NCI-H526 (cell line): Measurements from ENCODE around the gene TMA16.
"Not testable (repeated sequence)": the region's sequence is repeated elsewhere in the genome, so short reads cannot be mapped to it uniquely, and the experiment has no call there.

ENCODE experiments used
- DNase-seq, 2 experiments: peaks; one replicate each; lab custom pipeline; 2025; lab: John Stamatoyannopoulos, UW

TMA16 gene

DNA sequence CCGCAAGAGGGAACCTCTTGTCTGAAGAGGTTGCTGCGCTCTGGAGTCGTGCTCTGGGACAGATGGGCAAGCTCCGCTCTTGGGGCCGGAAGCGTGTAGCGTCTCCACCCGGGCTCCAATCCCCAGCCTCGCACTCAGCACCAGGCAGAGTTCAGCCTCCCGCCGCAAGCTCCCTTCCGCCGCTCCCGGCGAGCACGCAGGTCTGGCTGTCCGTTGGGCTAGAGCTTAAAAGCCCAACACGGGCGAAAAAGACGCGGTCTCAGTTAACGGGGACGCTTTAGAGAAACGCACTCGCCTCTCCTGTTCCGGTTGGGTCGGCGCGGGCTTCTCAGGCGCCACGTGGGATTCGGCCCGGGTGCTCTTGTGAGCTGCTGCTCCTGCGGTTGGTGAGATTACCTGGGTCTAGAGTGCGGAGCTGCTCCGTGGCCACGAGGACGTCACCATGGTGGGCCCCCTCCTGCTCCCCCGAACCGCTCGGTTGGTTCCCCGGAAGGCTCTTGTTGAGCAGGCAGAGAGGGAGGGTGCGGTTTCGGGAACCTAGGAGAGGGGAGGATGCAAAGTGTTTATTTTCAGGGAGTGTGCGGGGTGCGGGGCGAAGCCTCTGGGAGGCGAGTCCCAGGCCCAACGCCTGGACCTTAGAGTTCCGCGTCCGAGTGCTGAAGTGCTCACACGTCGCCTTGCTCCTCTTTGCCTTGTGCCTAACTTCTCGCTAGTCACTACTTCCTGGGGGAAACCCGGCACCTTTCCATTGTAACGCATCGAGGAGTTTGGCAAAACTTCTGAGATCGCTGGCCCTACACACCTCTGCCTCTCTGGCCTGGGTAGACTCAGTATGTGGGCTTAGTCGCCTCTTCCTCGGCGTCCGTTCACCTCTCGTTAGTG lies at the start of gene TMA16:
TSS of gene TMA16 (plus strand) at position 331 of the 882 bp plus-strand sequence. CDS start at position 443, 112 bp downstream.
- peak; percentile 92 to 96 for DNase-seq

DNA sequence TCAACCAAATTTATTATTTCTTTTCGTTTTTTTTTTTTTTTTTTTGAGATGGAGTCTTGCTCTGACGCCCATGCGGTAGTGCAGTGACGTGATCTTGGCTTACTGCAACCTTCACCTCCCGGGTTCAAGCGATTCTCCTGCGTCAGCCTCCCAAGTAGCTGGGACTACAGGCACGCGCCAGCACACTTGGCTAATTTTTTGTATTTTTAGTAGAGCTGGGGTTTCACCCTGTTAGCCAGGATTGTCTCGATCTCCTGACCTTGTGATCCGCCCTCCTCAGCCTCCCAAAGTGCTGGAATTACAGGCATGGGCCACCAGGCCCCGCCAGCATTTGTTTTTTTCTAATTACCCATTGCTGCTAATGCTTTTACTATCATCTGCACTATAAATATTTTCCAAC lies 47.5 kb upstream of the TMA16 start:
- not testable (repeated sequence) for DNase-seq

DNA sequence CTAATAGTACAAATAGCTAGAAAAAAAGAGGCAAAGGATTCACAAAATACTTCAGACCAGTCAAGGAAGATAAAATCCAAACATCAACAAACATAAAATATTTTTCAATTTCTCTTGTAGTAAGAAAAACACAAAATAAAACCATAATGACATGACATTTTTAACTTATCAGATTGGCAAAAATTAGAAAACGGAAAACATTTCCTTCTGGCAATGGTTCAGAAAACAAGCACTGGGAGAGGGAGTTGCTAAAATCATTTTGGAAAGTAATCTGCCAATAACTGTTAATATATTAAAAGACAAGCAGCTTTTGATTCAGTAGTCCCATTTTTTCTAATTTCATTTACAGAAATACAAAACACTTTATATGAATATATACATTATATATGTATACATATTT lies 47.0 kb upstream of the TMA16 start:
- DNase-seq = no peak

DNA sequence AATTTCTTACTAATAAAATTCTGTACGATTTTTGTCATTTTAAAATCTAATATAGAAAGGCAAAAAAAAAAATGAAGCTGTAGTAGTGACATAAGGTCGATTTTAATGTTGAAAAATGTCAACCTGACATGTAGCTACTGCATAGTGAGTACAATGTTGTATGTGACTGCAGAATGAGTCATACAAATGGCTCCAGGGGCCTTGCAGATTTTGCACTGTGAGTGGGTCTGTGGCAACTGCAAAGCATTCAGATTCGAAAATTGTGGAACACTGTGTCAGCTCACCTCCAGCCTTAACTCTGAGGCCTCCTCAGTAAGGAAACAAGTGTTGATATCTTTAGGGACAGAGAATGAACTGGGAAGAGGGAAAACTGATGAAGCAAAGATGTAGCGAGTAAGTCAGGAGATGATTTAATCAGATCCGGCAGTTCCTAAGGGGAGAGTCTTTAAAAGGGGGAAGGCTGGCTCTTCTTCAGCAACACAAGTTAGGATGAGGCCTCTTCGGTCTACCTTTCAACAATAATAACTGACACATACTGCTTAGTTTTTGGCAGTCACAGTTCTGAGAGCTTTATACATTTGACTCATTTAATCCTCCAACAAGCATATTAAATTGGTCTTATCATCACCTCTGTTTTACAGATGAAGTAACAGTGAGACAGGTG lies 45.8 kb upstream of the TMA16 start:
- no peak for DNase-seq

DNA sequence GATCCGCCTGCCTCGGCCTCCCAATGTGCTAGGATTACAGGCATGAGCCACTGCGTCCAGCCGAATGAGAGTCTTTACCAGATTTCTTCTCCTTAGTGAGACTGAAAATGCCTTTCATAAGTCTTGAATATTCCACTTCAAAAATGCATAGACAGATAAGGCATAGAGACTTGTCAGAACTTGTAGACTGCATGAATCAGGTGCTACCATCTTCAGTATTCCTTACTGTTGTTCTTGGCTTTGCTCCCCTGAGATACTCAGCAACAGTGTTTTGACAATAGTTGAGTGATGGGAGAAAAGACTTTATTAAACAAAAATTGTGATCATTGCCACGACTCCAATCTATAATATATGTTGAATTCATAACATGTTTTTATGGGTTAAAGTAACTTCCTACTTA lies 31.9 kb upstream of the TMA16 start:
- DNase-seq = no peak

DNA sequence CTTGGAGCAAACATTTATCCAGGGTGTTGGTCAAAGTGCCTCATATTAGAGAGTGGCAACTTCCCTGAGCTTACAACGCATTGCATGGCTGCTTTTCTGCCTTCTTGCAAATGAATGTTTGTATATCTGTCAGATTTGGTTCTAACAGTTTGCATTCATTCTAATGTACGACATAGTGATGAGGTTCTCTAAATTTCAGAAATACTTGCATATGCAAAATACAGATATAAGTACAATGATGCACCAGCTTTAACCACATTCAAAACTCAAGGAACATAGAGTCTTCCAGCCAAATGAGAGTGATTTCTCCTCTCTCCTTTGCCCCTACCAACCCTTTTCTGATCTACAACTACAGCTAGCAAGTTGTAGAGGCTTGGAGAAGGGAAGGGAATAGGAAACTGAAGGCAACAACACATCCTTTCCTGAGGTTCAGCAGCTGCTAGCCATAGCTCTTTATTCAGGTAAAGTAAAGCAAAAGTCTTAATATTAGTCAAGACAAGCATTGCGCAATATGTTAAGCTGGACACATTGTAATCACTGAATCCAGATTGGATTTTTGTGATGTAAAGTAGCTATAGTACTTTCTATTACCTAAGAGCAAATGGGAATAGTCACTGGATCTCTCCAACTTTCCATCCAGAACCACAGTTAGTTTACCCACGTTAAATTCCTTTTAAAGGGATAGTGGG lies 27.3 kb upstream of the TMA16 start:
- peak in 1 of 2 experiments; percentile 12 for DNase-seq

DNA sequence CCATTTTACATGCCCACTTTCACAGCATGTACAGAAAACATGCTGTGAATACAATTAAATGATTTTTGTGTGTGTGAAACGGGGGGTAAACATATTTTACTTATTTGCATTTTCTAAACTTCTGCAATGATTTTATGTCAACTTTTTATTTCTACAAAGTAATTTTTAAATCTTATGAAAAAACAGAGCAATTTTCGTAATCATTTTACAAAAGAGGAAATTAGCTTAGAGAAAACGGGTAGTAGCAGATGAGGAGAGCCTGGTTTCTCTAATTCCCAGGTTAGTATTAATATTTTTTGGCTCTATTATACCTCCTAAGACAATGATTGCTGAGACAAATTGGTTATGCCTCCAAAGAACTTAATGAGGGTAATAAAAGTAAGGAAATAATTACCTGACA lies 24.1 kb upstream of the TMA16 start:
- no peak for DNase-seq

DNA sequence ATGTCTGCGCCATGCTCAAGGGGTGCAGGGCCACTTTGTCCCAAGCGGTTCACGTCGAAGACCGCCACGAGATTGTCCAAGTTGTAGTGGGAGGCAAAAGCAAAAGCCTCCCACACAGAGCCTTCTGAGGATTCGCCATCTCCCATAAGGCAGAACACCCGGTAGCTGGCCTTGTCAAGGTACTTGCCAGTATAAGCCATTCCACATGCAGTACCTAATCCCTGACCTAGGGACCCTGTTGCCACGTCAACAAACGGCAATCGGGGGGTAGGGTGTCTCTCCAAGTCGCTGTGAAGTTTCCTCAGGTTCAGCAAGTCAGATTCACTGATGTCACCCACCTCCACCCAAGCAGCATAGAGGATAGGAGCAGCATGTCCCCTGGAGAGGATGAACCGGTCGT lies 21.4 kb upstream of the TMA16 start:
- DNase-seq = no peak

DNA sequence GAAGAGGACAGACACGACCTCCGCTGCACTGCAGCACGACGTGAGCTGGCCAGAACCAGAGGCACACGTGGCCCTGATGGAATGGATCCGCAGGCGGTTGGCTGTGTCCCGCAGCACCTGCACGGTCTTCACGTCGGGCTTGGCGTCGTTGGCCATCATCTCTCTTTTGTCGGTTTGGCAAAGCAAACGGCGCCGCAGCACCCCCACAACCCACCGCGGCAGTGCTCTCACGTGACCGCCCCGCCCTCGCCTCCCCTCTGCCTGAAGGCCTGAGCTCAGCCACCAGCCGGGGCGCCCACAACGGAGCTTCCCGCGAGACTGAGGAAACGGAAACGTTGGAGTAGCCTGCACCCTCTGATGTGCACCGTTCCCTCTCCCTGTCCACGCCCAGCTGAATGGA lies 20.9 kb upstream of the TMA16 start, which contains the start of gene TKTL2:
TSS of gene TKTL2 (minus strand) at position 179 of the 400 bp plus-strand sequence. CDS start at position 159, 20 bp downstream.
- no peak for DNase-seq

DNA sequence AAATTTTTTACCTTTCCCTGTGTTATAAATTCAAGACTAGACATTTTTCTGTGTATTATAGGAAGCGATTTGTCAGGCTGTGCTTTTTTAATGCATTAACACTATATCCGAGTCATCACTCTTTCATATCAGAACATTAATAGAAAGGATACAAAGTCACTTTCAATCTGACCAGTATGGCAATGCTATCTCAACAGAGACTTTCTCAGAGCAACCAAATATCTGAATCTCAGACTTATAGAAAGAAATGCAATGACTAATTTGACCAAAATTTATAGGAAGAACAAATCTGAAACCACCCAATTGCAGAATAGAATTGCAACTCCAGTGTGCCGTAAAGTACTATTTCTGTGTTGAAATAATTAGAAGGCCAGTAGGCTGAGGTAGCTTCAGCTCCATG lies 20.5 kb upstream of the TMA16 start:
- DNase-seq = no peak

DNA sequence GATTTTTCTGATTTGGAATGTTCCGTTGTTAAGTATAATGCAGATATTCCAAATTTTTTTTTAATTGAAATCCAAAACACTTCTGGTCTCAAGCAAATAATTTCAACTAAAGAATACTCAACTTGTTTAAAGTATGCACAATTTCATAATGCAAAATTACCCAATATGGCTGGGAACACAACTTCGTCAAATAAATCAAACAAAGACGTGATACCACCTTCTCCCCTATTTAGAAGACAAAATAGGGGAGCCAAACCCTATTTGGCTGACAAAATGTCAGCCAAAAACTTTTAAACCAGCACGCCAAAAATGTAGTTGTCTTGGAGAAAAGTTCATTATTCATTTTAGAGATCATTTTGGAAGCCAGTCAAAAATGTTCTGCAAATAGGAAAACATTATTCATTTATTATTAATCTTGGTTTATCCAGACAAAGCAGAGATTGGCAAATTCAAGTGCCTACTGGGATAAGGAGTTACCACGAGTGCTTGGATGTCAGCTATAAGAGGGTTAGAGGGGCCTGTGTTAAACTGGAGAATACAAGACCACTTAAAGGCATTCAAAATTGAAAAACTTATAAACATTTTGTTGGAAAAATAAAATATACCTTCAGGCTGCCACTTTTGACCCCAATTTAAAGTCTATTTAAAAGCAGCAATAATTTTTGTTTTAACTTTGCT lies 17.6 kb upstream of the TMA16 start:
- DNase-seq = no peak

DNA sequence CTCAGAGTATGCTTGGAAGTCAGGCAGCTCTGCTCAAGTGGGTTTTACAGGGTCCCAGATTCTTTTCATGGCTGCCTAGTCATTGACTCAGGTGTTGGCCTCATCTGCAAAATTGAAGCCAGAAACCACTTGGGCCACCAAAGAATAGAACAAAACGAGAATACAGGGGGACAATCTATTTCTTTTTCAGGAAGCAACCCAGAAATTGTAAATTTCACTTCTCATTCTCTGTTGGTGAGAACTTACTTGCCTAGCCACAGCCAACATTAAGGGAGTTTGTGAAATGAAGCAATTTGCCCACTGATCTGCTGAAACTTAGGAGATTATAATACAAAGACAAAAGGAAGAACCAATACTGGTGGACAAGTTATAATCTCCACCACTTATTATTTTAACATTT lies 12.3 kb upstream of the TMA16 start:
- DNase-seq = no peak

DNA sequence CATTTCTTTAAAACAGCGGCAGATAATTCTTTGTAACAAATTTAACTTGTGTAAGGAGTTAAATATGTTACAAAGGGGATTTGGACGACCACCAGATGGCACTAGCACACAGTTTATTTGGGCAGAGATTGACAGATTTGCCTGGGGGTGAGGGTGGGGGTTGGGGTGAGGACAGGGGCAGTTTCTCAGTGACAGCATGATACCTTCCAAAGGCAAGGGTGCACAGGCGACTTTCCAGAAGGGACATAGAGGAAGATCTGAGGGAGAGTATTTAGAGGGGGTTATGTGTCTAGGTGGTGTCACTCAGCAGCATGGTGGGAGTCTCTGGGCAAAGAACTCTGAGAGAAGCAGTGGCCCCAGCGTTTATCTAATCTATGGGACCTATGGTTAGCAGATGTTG lies 9.6 kb upstream of the TMA16 start:
- DNase-seq = peak in 1 of 2 experiments; percentile 43

DNA sequence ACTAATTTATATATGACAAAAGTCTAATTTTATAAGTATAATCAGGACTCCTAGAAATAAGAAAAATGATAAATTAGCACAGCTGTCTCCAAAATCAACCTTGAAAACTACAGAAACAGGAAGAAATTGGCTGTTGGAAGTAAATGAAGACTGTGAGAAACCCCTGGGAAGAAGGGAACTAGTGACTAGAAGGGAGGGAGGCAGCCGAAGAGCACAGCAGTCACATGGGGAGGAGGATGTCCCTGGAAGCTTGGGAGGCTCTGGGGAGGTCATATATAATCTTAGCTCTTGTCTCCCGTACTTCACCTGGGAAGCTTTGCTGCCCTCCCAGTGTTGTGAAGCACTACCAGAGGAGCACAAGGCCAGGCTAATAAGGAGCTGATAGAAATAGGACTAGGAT lies 8.9 kb upstream of the TMA16 start:
- DNase-seq = no peak

DNA sequence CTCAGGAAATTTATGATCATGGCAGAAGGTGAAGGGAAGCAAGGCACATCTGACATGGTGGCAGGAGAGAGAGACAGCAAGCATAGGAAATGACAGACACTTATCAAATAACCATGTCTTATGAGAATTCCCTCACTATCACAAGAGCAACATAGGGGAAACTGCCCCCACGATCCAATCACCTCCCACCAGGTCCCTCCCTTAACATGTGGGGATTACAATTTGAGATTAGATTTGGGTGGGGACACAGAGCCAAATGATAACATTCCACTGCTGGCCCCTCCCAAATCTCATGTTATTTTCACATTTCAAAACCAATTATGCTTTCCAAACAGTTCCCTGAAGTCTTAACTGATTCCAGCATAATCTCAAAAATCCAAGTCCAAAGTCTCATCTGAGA lies 8.2 kb upstream of the TMA16 start:
- no peak for DNase-seq

DNA sequence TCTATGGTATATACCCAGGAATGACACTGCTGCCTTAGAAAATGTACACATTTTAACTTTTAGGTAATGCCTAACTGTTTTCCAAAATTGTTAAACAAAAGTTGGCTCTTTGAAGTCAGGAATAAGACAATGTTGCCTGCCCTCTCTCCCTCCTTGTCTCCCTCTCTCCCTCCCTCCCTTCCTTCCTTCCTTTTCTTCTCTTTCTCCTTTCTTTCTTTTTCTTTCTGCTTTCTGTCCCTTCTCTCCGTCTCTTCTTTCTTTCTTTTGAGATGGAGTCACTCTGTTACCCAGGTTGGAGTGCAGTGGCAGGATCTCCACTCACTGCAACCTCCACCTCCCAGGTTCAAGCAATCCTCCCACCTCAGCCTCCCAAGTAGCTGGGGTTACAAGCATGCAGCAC lies 4.6 kb upstream of the TMA16 start:
- DNase-seq = no peak

DNA sequence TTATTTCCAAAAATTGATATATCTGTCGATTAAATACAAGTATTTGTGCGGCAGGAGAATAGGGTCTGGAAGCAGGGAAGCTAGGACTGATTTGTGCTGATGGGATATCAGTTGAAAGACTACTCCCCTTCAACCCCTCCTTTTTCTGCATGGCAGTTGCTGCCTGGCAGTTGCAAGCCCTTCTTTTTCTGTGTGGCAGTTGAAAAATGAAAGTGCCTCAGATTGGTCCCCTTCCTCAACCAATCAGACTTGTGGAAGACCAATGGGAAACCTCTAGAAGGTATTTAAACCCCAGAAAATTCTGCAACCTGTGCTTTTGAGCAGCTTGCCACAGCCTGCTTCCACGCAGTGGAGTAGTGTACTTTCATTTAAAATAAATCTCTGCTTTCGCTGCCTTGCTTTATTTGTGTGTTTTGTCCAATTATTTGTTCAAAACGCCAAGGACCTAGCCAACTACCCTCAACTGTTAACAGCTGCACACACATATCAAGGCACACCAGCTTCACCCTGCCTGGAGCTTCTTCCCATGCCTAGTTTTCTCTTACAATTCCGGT lies 1.5 kb upstream of the TMA16 start:
- no peak for DNase-seq

DNA sequence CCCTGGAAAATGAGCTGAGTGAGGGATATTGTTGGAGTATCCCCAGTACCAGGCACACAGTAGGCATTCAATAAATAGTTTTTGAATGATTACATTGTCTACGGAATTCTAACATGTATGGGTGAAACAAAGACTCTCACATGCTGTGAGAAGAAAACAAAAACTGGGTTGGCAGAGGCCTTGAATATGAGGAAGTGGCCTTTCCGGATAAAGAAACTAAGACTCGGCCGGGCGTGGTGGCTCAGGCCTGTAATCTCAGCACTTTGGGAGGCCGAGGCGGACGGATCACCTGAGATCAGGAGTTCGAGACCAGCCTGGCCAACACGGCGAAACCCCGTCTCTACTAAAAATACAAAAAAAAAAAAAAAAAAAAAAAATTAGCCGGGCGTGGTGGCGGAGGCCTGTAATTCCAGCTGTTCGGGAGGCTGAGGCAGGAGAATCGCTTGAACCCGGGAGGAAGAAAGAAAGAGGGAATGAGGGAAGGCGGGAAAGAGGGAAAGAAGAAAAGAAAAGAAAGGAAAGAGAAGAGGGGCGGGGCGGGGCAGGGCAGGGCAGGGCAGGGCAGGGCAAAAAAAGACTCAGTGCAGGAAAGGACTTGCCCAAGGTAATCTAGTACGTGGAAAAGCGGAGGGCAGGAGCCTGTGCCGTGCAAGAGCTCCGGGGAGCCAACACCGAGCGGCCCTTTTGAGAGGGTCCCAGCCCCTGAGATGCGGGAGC lies 689 bp upstream of the TMA16 start:
- no peak for DNase-seq

DNA sequence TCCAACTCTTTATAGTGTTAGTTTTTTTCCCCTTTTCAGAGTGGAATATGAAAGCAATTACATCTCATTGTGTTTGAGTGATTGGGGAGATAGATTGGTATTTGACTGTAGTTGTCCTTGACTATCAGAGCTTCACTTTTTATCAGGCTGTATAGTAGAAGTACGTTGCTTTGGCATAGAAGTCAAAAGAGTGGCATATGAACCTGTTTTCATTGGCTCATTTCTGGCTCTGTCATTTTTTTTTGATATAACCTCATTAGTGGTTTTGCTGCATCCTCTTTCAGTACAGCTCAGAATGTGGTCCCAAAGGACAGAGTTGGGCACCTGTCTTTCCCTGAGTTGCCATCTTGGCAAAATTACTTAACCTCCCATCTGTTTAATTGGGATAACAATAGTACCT lies 1.4 kb downstream of the TMA16 start:
- DNase-seq = no peak

DNA sequence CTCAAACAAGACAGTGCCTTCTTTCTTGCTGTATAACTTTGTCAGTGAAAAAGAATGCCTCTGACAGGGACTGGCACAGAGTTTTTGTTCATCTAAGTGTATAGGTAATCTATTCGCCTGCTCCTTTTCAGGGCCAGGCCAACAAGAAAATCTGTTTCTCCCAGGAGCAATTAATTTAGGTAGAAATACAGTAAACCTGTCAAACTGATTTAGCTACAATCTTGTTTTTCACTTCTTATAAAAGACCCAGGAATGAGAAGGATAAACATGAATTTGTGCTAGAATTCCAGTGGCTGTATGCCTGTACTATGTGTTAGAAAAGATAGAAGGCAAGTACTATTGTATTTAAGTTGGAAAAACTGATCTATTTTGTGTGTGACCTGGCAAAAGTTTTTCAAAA lies 6.1 kb downstream of the TMA16 start:
- no peak for DNase-seq

DNA sequence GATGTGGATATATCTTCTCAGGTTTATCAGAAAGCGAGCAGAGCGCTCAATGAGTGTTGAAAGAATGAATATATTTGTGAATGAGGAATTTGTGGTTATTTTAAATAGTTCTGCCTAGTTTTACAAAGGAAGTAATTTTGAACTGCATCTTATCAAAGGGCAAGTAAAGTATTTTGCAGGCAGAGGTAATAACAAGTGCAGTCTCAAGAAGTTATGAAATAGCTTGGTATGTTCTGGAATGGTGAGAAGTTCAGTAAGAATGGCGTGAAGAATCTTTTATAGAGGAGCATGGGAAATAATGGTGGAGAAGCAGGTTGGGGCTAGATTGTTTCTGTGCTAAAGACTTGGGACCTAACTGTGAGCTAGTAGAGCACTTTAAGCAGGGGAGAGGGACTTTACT lies 10.9 kb downstream of the TMA16 start:
- no peak for DNase-seq
